Osteoblast (primary cell): ENCODE data around the gene SLC16A6. TPM values are rescaled to one million over a fixed set of nuclear protein-coding genes. Genes with fewer than 3 reads are reported as not detected.
"Not testable (repeated sequence)": the region's sequence is repeated elsewhere in the genome, so short reads cannot be mapped to it uniquely, and the experiment has no call there.

Source experiments
- DNase-seq: peaks from one replicate; pipeline ENCODE4 v3.0.0; 2011; ENCODE audit warnings: low spot score, mixed read lengths; ENCODE audit not compliant: insufficient read length; ENCODE audit errors: missing footprints
- H2AFZ ChIP-seq: 2 replicates; pipeline ENCODE4 v1.6.0; 2011; ENCODE audit warnings: mild to moderate bottlenecking, low read length
- H3K27ac ChIP-seq: 2 replicates; pipeline ENCODE4 v1.5.1; 2011; ENCODE audit warnings: mild to moderate bottlenecking, low read depth, low read length, moderate library complexity
- H3K27me3 ChIP-seq: 2 replicates; pipeline ENCODE4 v1.6.0; 2012; ENCODE audit warnings: mild to moderate bottlenecking, control low read depth, inconsistent platforms, low read length, moderate library complexity; ENCODE audit not compliant: insufficient read depth
- H3K36me3 ChIP-seq: 2 replicates; pipeline ENCODE4 v1.5.1; 2011; ENCODE audit warnings: mild to moderate bottlenecking, low read length, control low read depth, moderate library complexity; ENCODE audit not compliant: insufficient read depth
- H3K4me1 ChIP-seq: 2 replicates; pipeline ENCODE4 v1.5.1; 2011; ENCODE audit warnings: mild to moderate bottlenecking, low read length, control low read depth, moderate library complexity; ENCODE audit not compliant: insufficient read depth
- H3K4me2 ChIP-seq: 2 replicates; pipeline ENCODE4 v1.6.0; 2011; ENCODE audit warnings: mild to moderate bottlenecking, low read length; ENCODE audit not compliant: insufficient read depth
- H3K4me3 ChIP-seq: fragments of 200-600 bp; sonication (generic); 3 replicates; pipeline ENCODE4 v1.5.1; 2012; ENCODE audit warnings: mild to moderate bottlenecking, low read length, inconsistent platforms; ENCODE audit not compliant: insufficient read depth
- H3K79me2 ChIP-seq: 2 replicates; pipeline ENCODE4 v1.6.0; 2012; ENCODE audit warnings: mild to moderate bottlenecking, low read length, control low read depth, inconsistent platforms; ENCODE audit not compliant: insufficient read depth
- H3K9me3 ChIP-seq: 2 replicates; pipeline ENCODE4 v1.5.1; 2011; ENCODE audit warnings: low read depth, low read length, control low read depth
- H4K20me1 ChIP-seq: 2 replicates; pipeline ENCODE4 v1.6.0; 2012; ENCODE audit warnings: mild to moderate bottlenecking, low read length, control low read depth; ENCODE audit not compliant: insufficient read depth
- CTCF ChIP-seq: IDR thresholded peaks from 2 replicates; pipeline ENCODE4 v1.5.1; 2011; ENCODE audit warnings: mild to moderate bottlenecking, low read depth, low read length, moderate library complexity; ENCODE audit errors: extremely low read depth
- total RNA-seq: library from RNA; depleted of rRNA; stranded (reverse); fragments of >200 nt; gene quantifications from 2 replicates; pipeline ENCODE4 v1.2.3, GENCODE V29; 2012

SLC16A6 gene
- total RNA-seq, 1 donor: 1.4 TPM

- Histone ChIP-seq H3K4me2 (no peak overlapping the region), H3K36me3 (peaks cover 30% of the 10 kb centered on the region), H3K4me1 (no peaks in the 10 kb centered on the region), H4K20me1 (no peaks in the 10 kb centered on the region), H2AFZ (no peak overlapping the region), H3K79me2 (no peaks in the 10 kb centered on the region), H3K27ac (no peak overlapping the region), H3K9me3 (no peaks in the 10 kb centered on the region), H3K4me3 (no peak overlapping the region), H3K27me3 (no peaks in the 10 kb centered on the region)
- TF ChIP-seq CTCF: no peak
- DNase-seq: no peak
Observed at GRCh38 chr17:68257934-68258333, 33.0 kb downstream of the SLC16A6 start.

GRCh38 chr17:68256701-68257100 is 34.2 kb downstream of the SLC16A6 start:
- H2AFZ ChIP-seq, H3K4me2 ChIP-seq, DNase-seq, H3K79me2 ChIP-seq, H3K4me3 ChIP-seq, H3K9me3 ChIP-seq, H3K27ac ChIP-seq, H4K20me1 ChIP-seq, H3K4me1 ChIP-seq, H3K27me3 ChIP-seq: not testable (repeated sequence)
- peaks cover 38% of the 10 kb centered on the region for H3K36me3 ChIP-seq

GRCh38 chr17:68255731-68256538 is 35.0 kb downstream of the SLC16A6 start:
- no peak for DNase-seq
- Histone ChIP-seq H3K4me1 (no peaks in the 10 kb centered on the region), H4K20me1 (no peaks in the 10 kb centered on the region), H2AFZ (no peak overlapping the region), H3K79me2 (no peaks in the 10 kb centered on the region), H3K36me3 (peaks cover 43% of the 10 kb centered on the region), H3K27me3 (no peaks in the 10 kb centered on the region), H3K4me2 (no peak overlapping the region), H3K9me3 (no peaks in the 10 kb centered on the region), H3K4me3 (no peak overlapping the region), H3K27ac (no peak overlapping the region)
- TF ChIP-seq CTCF: no peak

- Histone ChIP-seq H3K36me3 (peaks cover 50% of the 10 kb centered on the region), H3K27me3 (no peaks in the 10 kb centered on the region), H3K4me3 (no peak overlapping the region), H4K20me1 (no peaks in the 10 kb centered on the region), H3K9me3 (no peaks in the 10 kb centered on the region), H3K79me2 (no peaks in the 10 kb centered on the region), H3K27ac (no peak overlapping the region), H2AFZ (no peak overlapping the region), H3K4me2 (no peak overlapping the region), H3K4me1 (no peaks in the 10 kb centered on the region)
- no peak for TF ChIP-seq CTCF
- DNase-seq: no peak
Observed at GRCh38 chr17:68255151-68255550, 35.8 kb downstream of the SLC16A6 start.

GRCh38 chr17:68253426-68253825 is 37.5 kb downstream of the SLC16A6 start:
- H4K20me1 ChIP-seq, H3K4me2 ChIP-seq, H3K79me2 ChIP-seq, H3K4me1 ChIP-seq, H3K9me3 ChIP-seq, H3K27me3 ChIP-seq, H3K27ac ChIP-seq, H3K4me3 ChIP-seq, H2AFZ ChIP-seq, DNase-seq: not testable (repeated sequence)
- peaks cover 51% of the 10 kb centered on the region for H3K36me3 ChIP-seq
